HL-60 (cell line): ENCODE measurements around the gene DPH1.

Source experiments
- DNase-seq, 2 experiments: peaks; one replicate each; pipeline ENCODE4 v3.0.0-alpha.2; 2010 to 2020; ENCODE audit warnings: low read depth in 1 of 2, low spot score in 1 of 2
- H3K27ac ChIP-seq: fragments of 250-450 bp; sonication (Bioruptor Pico); replicated peaks from 2 replicates; pipeline ENCODE4 v1.5.1; 2020; ENCODE audit warnings: mild to moderate bottlenecking, moderate library complexity
- H3K27me3 ChIP-seq: fragments of 250-450 bp; sonication (Bioruptor Pico); 2 replicates; pipeline ENCODE4 v1.5.1; 2021; ENCODE audit warnings: mild to moderate bottlenecking, moderate library complexity; ENCODE audit not compliant: insufficient read depth, poor library complexity, severe bottlenecking
- H3K4me3 ChIP-seq: replicated peaks from 2 replicates; pipeline ENCODE4 v1.5.1; 2011; ENCODE audit warnings: mild to moderate bottlenecking, control low read depth, low read length; ENCODE audit not compliant: insufficient read depth
- GABPA ChIP-seq: IDR thresholded peaks from 2 replicates; pipeline ENCODE4 v1.6.1; 2012; ENCODE audit warnings: low read depth
- POLR2AphosphoS5 ChIP-seq: IDR thresholded peaks from 2 replicates; pipeline ENCODE4 v1.6.1; 2012; ENCODE audit warnings: low read depth
- SPI1 ChIP-seq: IDR thresholded peaks from 2 replicates; pipeline ENCODE4 v1.6.1; 2012; ENCODE audit warnings: low read depth, mild to moderate bottlenecking, borderline replicate concordance
- TF ChIP-seq, protein P1 (sequence below): IDR thresholded peaks from one replicate; pipeline ENCODE4 v1.5.1; 2011; ENCODE audit warnings: low read length, control low read depth, inconsistent platforms; ENCODE audit not compliant: insufficient read depth
- TF ChIP-seq, protein P2 (sequence below): IDR thresholded peaks from 2 replicates; pipeline ENCODE4 v1.6.1; 2012; ENCODE audit warnings: low read depth; ENCODE audit not compliant: insufficient replicate concordance

Gene DPH1

DNA sequence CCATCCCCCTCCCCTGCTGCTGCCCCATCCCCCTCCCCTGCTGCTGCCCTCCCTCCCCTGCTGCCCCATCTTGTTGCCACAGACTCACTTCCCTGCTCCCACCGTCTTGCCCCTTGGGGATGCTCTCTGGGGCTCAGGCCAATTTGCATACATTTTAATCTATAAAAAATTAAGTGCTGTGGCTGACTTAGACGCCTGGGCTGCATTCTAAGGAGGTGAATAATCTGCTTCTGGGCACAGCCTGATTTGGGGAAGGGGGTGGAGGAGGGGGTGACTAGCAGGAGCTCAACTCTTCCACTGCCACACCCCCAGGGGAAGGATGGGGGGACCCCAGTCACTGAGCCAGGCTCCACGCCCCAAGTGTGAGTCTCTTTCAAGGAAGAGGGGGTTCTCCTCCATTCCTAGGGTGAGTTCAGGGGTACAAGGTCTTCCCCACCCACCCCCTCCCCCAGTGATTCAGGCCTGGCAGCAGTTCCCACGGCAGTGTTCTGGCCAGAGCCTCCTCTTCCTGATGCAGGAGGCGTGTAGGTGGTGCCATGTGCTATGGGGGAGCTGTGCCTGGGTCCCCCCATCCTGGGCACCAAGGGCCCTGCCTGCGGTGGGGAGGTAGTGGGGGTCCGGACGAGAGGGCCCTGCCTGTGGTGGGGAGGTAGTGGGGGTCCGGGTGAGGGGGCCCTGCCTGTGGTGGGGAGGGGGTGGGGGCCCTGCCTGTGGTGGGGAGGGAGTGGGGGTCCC lies 5.0 kb downstream of the DPH1 start:
- TF ChIP-seq GABPA (no peak), SPI1 (no peak), POLR2AphosphoS5 (no peak)
- TF ChIP-seq, protein P1, sequence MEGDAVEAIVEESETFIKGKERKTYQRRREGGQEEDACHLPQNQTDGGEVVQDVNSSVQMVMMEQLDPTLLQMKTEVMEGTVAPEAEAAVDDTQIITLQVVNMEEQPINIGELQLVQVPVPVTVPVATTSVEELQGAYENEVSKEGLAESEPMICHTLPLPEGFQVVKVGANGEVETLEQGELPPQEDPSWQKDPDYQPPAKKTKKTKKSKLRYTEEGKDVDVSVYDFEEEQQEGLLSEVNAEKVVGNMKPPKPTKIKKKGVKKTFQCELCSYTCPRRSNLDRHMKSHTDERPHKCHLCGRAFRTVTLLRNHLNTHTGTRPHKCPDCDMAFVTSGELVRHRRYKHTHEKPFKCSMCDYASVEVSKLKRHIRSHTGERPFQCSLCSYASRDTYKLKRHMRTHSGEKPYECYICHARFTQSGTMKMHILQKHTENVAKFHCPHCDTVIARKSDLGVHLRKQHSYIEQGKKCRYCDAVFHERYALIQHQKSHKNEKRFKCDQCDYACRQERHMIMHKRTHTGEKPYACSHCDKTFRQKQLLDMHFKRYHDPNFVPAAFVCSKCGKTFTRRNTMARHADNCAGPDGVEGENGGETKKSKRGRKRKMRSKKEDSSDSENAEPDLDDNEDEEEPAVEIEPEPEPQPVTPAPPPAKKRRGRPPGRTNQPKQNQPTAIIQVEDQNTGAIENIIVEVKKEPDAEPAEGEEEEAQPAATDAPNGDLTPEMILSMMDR: no peak
- TF ChIP-seq, protein P2, sequence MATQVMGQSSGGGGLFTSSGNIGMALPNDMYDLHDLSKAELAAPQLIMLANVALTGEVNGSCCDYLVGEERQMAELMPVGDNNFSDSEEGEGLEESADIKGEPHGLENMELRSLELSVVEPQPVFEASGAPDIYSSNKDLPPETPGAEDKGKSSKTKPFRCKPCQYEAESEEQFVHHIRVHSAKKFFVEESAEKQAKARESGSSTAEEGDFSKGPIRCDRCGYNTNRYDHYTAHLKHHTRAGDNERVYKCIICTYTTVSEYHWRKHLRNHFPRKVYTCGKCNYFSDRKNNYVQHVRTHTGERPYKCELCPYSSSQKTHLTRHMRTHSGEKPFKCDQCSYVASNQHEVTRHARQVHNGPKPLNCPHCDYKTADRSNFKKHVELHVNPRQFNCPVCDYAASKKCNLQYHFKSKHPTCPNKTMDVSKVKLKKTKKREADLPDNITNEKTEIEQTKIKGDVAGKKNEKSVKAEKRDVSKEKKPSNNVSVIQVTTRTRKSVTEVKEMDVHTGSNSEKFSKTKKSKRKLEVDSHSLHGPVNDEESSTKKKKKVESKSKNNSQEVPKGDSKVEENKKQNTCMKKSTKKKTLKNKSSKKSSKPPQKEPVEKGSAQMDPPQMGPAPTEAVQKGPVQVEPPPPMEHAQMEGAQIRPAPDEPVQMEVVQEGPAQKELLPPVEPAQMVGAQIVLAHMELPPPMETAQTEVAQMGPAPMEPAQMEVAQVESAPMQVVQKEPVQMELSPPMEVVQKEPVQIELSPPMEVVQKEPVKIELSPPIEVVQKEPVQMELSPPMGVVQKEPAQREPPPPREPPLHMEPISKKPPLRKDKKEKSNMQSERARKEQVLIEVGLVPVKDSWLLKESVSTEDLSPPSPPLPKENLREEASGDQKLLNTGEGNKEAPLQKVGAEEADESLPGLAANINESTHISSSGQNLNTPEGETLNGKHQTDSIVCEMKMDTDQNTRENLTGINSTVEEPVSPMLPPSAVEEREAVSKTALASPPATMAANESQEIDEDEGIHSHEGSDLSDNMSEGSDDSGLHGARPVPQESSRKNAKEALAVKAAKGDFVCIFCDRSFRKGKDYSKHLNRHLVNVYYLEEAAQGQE: no peak
- Histone ChIP-seq H3K27me3 (no peaks in the 10 kb centered on the region), H3K4me3 (no peak overlapping the region), H3K27ac (no peak overlapping the region)
- no peak for DNase-seq

DNA sequence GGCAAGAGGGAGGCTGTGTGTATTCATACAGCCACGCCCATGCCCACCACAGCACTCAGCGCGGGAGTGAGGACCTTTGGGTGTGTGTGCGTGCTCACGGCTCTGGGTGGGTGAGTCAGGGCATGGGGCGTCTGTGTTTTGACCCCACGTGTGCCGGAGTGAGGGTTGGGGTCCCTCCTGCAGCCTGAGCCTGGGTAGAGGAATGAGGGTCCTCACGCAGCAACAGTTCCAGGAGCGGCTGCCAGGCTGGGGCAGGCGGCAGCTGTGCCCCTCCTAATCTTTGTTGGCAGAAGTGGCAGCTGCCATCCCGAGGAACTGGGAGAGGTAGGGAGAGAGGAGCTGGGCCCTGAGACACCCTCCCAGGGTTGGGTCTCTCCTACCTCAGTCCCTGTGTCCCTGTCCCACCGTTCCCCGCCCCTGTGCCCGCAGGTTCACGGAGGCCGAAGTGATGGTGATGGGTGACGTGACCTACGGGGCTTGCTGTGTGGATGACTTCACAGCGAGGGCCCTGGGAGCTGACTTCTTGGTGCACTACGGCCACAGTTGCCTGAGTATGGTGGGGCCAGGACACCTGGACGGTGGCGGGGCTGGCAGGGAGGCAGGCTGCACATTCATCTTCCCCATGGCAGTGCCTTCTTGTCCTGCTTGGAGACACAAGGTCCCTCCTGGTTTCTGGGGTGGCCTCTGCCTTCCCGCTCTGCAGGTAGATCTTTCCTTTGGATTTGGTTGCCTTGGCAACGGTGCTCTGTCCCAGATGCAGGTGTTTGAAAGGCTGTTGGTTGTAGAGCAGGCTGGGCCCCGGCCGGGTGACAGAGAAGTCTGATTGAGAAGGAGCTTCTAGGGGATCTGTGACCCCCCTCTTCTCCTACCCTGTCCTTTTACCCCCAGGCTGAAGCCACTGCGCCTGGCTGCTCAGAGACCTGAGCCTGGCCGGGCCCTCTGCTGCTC lies 5.9 kb downstream of the DPH1 start:
- H3K4me3 ChIP-seq: no peak overlapping the region
- TF ChIP-seq POLR2AphosphoS5 (no peak), GABPA (no peak), SPI1 (no peak)
- TF ChIP-seq, protein P2: no peak
- TF ChIP-seq, protein P1: no peak
- H3K27me3 ChIP-seq: no peaks in the 10 kb centered on the region
- DNase-seq: no peak
- no peak overlapping the region for H3K27ac ChIP-seq

DNA sequence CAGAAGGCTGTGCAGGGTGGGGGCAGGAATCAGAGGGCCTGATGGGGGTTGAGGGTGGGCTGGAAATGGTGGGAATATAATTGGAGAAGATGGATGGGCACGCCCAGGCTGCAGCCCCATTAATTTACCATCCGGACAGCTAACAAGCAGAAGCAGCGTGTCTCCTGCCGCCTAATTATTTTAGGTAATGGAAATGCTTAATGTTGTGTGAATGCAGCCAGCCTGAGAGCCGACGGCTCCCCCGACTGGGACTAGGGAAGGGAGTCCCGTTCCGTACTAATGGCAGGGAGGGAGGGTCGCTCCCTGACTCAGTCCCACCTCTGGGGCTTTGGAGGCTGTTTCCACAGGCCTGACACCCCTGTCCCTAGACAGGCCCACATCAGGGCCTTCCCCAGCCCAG lies 7.2 kb downstream of the DPH1 start:
- no peak overlapping the region for H3K27ac ChIP-seq
- H3K4me3 ChIP-seq: no peak overlapping the region
- no peaks in the 10 kb centered on the region for H3K27me3 ChIP-seq
- no peak for TF ChIP-seq GABPA
- TF ChIP-seq, protein P2: no peak
- no peak for TF ChIP-seq POLR2AphosphoS5
- TF ChIP-seq, protein P1: no peak
- TF ChIP-seq SPI1: no peak
- no peak for DNase-seq
